BLaER1 treated with 17β-estradiol and CSF1 and Interleukin-3, amounts not matched to agents 10 nM and 100 nM (cell line): ENCODE measurements around the gene TRPM1.

Experiments used
- H3K27ac ChIP-seq, 11 experiments: shearing (Covaris generic); formaldehyde crosslinking; 2 replicates each; pipeline ENCODE4 v1.8.1; 2022
- H3K27me3 ChIP-seq, 11 experiments: shearing (Covaris generic); formaldehyde crosslinking; 2 replicates each; pipeline ENCODE4 v1.8.1; 2022
- H3K36me3 ChIP-seq, 11 experiments: shearing (Covaris generic); formaldehyde crosslinking; 2 replicates each; pipeline ENCODE4 v1.8.1; 2022
- H3K4me1 ChIP-seq, 10 experiments: shearing (Covaris generic); formaldehyde crosslinking; 2 replicates each; pipeline ENCODE4 v1.8.1; 2022
- H3K4me2 ChIP-seq, 11 experiments: shearing (Covaris generic); formaldehyde crosslinking; 2 replicates each; pipeline ENCODE4 v1.8.1; 2022
- H3K4me3 ChIP-seq, 10 experiments: shearing (Covaris generic); formaldehyde crosslinking; 2 replicates each; pipeline ENCODE4 v1.8.1; 2022
- H3K9ac ChIP-seq, 11 experiments: shearing (Covaris generic); formaldehyde crosslinking; 2 replicates each; pipeline ENCODE4 v1.8.1; 2022
- H3K9me3 ChIP-seq, 11 experiments: shearing (Covaris generic); formaldehyde crosslinking; replicated peaks in 1 of 11; 2 replicates each; pipeline ENCODE4 v1.8.1; 2022
- H4K20me1 ChIP-seq, 11 experiments: shearing (Covaris generic); formaldehyde crosslinking; 2 replicates each; pipeline ENCODE4 v1.8.1; 2022
- Cebpa-rat ChIP-seq, 11 experiments: shearing (Covaris generic); IDR thresholded peaks; 2 replicates each; pipeline ENCODE4 v1.8.1; 2022

Gene TRPM1

DNA sequence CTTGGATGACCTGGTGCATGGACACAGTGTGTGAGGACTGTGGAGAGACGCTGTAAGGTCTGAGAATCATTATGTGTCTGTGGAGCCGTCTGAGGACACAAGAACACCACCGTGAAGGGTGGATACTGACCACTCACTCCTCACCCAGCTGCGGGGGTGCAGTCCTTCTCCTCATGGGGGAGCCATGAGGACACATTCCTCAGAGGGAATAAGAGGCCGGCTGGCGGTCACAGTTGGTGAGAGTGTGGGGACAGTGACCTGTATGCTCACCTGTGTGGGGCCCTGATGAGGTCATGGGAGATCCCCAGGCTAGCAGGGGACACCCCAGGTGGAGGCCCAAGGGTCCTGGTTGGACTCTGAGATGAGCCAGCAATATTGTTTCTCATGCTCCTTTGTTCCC lies 2.5 kb upstream of the TRPM1 start:
- H3K27ac ChIP-seq = no peak overlapping the region
- H3K27me3 ChIP-seq = no peaks in the 10 kb centered on the region
- H3K9me3 ChIP-seq = peaks cover 0 to 10% (median 0%) of the 10 kb centered on the region in 11 experiments; a peak in 1 of 22 replicates
- no peaks in the 10 kb centered on the region for H4K20me1 ChIP-seq
- no peaks in the 10 kb centered on the region for H3K36me3 ChIP-seq
- peaks cover 0 to 14% (median 8%) of the 10 kb centered on the region in 10 experiments; a peak in 9 of 20 replicates for H3K4me1 ChIP-seq
- H3K4me3 ChIP-seq = no peak overlapping the region
- no peak overlapping the region for H3K9ac ChIP-seq
- no peak overlapping the region for H3K4me2 ChIP-seq
- no peak for TF ChIP-seq Cebpa-rat (IDR thresholded peaks at IDR 0.05)

DNA sequence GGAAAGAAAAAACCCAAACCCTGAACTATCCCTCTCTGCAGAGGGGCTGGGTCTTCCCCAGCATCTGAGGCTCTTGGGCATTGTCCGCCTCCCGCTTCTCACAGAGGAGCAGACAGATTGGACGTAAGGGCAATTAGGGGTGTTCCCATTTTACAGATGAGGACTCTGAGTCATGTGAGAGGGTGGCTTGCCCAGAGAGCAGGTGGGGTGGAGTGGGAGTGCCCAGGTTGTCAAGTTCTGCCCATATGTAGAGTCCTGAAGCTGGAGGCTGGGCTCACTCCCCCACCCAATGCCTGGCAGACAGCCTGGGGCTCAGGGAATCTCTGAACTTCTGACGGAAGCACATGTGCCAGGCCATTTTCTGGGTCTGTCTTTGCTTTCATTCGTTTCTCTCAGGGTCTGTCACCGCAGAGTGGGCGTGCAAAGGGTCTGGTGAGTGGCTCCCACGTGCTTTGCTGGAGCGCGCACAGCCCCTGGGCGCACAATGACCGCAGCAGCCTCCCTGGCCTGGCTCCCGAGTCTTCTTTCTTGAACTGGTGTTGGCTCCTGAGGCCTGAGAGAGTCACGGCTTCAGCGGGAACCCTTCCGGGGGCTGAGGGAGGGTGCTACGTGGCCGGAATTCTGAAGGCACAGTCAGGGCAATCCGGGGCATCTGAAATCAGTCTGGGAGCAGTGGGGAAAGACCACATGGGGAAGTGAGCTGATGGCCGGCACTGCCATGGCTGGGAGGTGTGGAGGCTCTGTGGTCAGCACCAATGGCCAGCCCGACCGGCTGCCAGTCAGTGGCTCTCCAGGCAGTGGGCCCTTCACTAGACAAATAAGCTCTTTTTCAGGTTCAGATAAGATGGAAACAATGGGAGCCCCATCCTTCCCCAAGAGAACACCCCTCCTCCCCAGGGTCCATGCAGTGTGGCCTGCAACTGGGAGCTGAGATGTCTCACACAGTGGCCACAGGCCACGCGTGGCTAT lies 1.1 kb upstream of the TRPM1 start:
- H3K9me3 ChIP-seq = peaks cover 0 to 5% (median 0%) of the 10 kb centered on the region in 11 experiments; a peak in 1 of 22 replicates
- H3K4me3 ChIP-seq = no peak overlapping the region
- no peak for TF ChIP-seq Cebpa-rat (IDR thresholded peaks at IDR 0.05)
- H4K20me1 ChIP-seq = no peaks in the 10 kb centered on the region
- no peaks in the 10 kb centered on the region for H3K27me3 ChIP-seq
- H3K9ac ChIP-seq = no peak overlapping the region
- H3K4me1 ChIP-seq = peaks cover 0 to 21% (median 10%) of the 10 kb centered on the region in 10 experiments; a peak in 9 of 20 replicates
- no peak overlapping the region for H3K27ac ChIP-seq
- H3K4me2 ChIP-seq = no peak overlapping the region
- H3K36me3 ChIP-seq = no peaks in the 10 kb centered on the region

DNA sequence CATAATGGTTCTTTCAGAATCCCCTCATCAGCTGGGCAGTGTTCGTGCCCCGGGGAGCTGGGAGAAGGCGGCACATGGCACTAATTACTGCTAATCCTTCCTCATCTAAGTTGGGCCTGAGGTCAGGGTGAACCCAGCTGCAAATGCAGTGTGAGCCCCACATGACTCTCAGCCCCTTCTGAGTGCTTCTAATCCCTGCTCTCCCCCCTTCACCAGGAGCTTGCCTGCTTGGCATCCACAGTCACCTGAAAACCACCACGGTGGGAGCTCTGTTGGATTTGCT lies 455 bp upstream of the TRPM1 start:
- no peak overlapping the region for H3K4me3 ChIP-seq
- no peak for TF ChIP-seq Cebpa-rat (IDR thresholded peaks at IDR 0.05)
- no peak overlapping the region for H3K9ac ChIP-seq
- H3K4me2 ChIP-seq = no peak overlapping the region
- no peaks in the 10 kb centered on the region for H3K36me3 ChIP-seq
- no peaks in the 10 kb centered on the region for H3K27me3 ChIP-seq
- peaks cover 0 to 21% (median 10%) of the 10 kb centered on the region in 10 experiments; a peak in 9 of 20 replicates for H3K4me1 ChIP-seq
- no peak overlapping the region for H3K27ac ChIP-seq
- H3K9me3 ChIP-seq = no peaks in the 10 kb centered on the region
- H4K20me1 ChIP-seq = no peaks in the 10 kb centered on the region

- no peak overlapping the region for H3K27ac ChIP-seq
- no peaks in the 10 kb centered on the region for H3K27me3 ChIP-seq
- TF ChIP-seq Cebpa-rat (IDR thresholded peaks at IDR 0.05) = no peak
These were observed 787 bp downstream of the TRPM1 start for GRCh38 chr15:31100738-31101137.

GRCh38 chr15:31098953-31099740 lies 2.4 kb downstream of the TRPM1 start:
- Histone ChIP-seq H3K27me3 (no peaks in the 10 kb centered on the region), H3K36me3 (no peaks in the 10 kb centered on the region), H3K4me2 (peak overlapping the region in 6 of 11 experiments; percentile 3 to 75 (median 40); a peak in 9 of 22 replicates), H3K9me3 (no peaks in the 10 kb centered on the region), H3K9ac (no peak overlapping the region), H3K4me3 (no peak overlapping the region), H4K20me1 (no peaks in the 10 kb centered on the region), H3K27ac (no peak overlapping the region), H3K4me1 (peaks cover 0 to 21% (median 10%) of the 10 kb centered on the region in 10 experiments; a peak in 10 of 20 replicates)
- no peak for TF ChIP-seq Cebpa-rat (IDR thresholded peaks at IDR 0.05)

More at GRCh38 chr15:31100738-31101137, 787 bp downstream of the TRPM1 start:
- Histone ChIP-seq H3K4me2 (no peak overlapping the region), H3K4me1 (peaks cover 0 to 21% (median 10%) of the 10 kb centered on the region in 10 experiments; a peak in 10 of 20 replicates), H3K4me3 (no peak overlapping the region), H4K20me1 (no peaks in the 10 kb centered on the region), H3K9ac (no peak overlapping the region), H3K9me3 (no peaks in the 10 kb centered on the region), H3K36me3 (no peaks in the 10 kb centered on the region)

GRCh38 chr15:31098491-31098917 lies 3.0 kb downstream of the TRPM1 start:
- H3K27me3 ChIP-seq = no peaks in the 10 kb centered on the region

GRCh38 chr15:31096563-31096962 lies 5.0 kb downstream of the TRPM1 start:
- no peak for TF ChIP-seq Cebpa-rat (IDR thresholded peaks at IDR 0.05)
- H4K20me1 ChIP-seq = no peaks in the 10 kb centered on the region
- no peaks in the 10 kb centered on the region for H3K36me3 ChIP-seq
- H3K27ac ChIP-seq = no peak overlapping the region
- no peak overlapping the region for H3K4me2 ChIP-seq
- H3K4me3 ChIP-seq = no peak overlapping the region
- H3K9me3 ChIP-seq = no peaks in the 10 kb centered on the region
- H3K4me1 ChIP-seq = peaks cover 0 to 21% (median 10%) of the 10 kb centered on the region in 10 experiments; a peak in 10 of 20 replicates
- no peak overlapping the region for H3K9ac ChIP-seq
- H3K27me3 ChIP-seq = no peaks in the 10 kb centered on the region

More at GRCh38 chr15:31098491-31098917, 3.0 kb downstream of the TRPM1 start:
- Histone ChIP-seq H3K4me2 (peak overlapping the region in 2 of 11 experiments; percentile 31 to 75; a peak in 2 of 22 replicates), H3K9ac (no peak overlapping the region), H3K4me1 (peaks cover 0 to 21% (median 10%) of the 10 kb centered on the region in 10 experiments; a peak in 10 of 20 replicates), H4K20me1 (no peaks in the 10 kb centered on the region), H3K4me3 (no peak overlapping the region), H3K36me3 (no peaks in the 10 kb centered on the region), H3K27ac (no peak overlapping the region), H3K9me3 (no peaks in the 10 kb centered on the region)
- TF ChIP-seq Cebpa-rat (IDR thresholded peaks at IDR 0.05) = no peak

GRCh38 chr15:31091481-31091880 lies 10.0 kb downstream of the TRPM1 start:
- H3K4me1 ChIP-seq = no peaks in the 10 kb centered on the region; a peak in 2 of 20 replicates
- peaks cover 0 to 14% (median 4%) of the 10 kb centered on the region in 11 experiments; a peak in 8 of 22 replicates for H3K9me3 ChIP-seq
- H4K20me1 ChIP-seq = no peaks in the 10 kb centered on the region
- TF ChIP-seq Cebpa-rat (IDR thresholded peaks at IDR 0.05) = no peak
- no peak overlapping the region for H3K4me3 ChIP-seq
- no peaks in the 10 kb centered on the region for H3K36me3 ChIP-seq
- H3K27ac ChIP-seq = no peak overlapping the region
- H3K27me3 ChIP-seq = no peaks in the 10 kb centered on the region
- no peak overlapping the region for H3K4me2 ChIP-seq
- no peak overlapping the region for H3K9ac ChIP-seq

DNA sequence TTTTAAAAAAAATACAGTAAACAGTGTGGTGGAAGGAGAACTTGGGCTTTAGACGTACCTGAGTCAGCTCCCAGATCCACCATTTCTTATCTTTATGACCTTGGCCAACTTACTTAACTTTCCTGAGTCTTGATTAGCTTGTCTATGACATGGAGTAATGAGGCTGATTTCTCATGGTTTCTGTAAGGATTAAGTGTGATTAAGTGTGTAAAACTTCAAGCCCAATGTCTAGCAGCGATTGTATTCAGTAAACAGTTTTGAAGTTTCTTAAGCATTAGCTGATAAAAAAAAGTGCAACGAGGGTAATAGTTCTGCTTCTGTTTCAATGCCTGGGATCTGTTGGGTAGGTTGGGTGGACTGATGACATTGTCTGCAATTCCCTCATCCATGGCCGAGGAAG lies 10.8 kb downstream of the TRPM1 start:
- Histone ChIP-seq H3K36me3 (no peaks in the 10 kb centered on the region), H3K27me3 (no peaks in the 10 kb centered on the region), H3K4me2 (no peak overlapping the region), H3K27ac (no peak overlapping the region), H3K9me3 (peaks cover 0 to 14% (median 4%) of the 10 kb centered on the region in 11 experiments; a peak in 8 of 22 replicates), H3K9ac (no peak overlapping the region), H4K20me1 (no peaks in the 10 kb centered on the region), H3K4me3 (no peak overlapping the region), H3K4me1 (no peaks in the 10 kb centered on the region; a peak in 1 of 20 replicates)
- no peak for TF ChIP-seq Cebpa-rat (IDR thresholded peaks at IDR 0.05)
